AG04449 (cell line): ENCODE measurements around the gene KLK4.

Source experiments
- CTCF ChIA-PET: fragments of 350-600 bp; formaldehyde crosslinking; extraction: SDS; loops from one replicate; lab custom pipeline; 2021; ENCODE audit warnings: antibody characterized with exemption; lab: Yijun Ruan, JAX
- POLR2A ChIA-PET: fragments of 400-600, 350-600 bp; formaldehyde crosslinking; extraction: SDS; loops from one replicate; lab custom pipeline; 2020; ENCODE audit warnings: antibody characterized with exemption, inconsistent platforms; lab: Yijun Ruan, JAX
- DNase-seq: peaks from one replicate; pipeline ENCODE4 v3.0.0-alpha.2; 2010; ENCODE audit warnings: low read depth, low spot score
- H3K4me3 ChIP-seq: 2 replicates; pipeline ENCODE4 v1.5.1; 2011; ENCODE audit warnings: low read depth, mild to moderate bottlenecking, control low read depth, low read length
- TF ChIP-seq, protein P1 (sequence below): IDR thresholded peaks from one replicate; pipeline ENCODE4 v1.5.1; 2011; ENCODE audit warnings: mild to moderate bottlenecking, moderate library complexity, low read length, control low read depth, inconsistent platforms; ENCODE audit not compliant: insufficient read depth; ENCODE audit errors: missing control alignments

Gene KLK4

DNA sequence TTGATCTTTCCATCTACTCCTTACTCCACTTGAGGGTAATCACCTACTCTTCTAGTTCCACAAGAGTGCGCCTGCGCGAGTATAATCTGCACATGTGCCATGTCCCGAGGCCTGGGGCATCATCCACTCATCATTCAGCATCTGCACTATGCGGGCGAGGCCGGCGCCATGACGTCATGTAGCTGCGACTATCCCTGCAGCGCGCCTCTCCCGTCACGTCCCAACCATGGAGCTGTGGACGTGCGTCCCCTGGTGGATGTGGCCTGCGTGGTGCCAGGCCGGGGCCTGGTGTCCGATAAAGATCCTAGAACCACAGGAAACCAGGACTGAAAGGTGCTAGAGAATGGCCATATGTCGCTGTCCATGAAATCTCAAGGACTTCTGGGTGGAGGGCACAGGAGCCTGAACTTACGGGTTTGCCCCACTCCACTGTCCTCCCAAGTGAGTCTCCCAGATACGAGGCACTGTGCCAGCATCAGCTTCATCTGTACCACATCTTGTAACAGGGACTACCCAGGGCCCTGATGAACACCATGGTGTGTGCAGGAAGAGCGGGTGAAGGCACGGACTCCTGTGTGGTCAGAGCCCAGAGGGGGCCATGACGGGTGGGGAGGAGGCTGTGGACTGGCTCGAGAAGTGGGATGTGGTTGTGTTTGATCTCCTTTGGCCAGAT is 40.6 kb downstream of the KLK4 start:
- H3K4me3 ChIP-seq, result no peak overlapping the region
- CTCF ChIA-PET, result no interaction called here
- TF ChIP-seq, protein P1, sequence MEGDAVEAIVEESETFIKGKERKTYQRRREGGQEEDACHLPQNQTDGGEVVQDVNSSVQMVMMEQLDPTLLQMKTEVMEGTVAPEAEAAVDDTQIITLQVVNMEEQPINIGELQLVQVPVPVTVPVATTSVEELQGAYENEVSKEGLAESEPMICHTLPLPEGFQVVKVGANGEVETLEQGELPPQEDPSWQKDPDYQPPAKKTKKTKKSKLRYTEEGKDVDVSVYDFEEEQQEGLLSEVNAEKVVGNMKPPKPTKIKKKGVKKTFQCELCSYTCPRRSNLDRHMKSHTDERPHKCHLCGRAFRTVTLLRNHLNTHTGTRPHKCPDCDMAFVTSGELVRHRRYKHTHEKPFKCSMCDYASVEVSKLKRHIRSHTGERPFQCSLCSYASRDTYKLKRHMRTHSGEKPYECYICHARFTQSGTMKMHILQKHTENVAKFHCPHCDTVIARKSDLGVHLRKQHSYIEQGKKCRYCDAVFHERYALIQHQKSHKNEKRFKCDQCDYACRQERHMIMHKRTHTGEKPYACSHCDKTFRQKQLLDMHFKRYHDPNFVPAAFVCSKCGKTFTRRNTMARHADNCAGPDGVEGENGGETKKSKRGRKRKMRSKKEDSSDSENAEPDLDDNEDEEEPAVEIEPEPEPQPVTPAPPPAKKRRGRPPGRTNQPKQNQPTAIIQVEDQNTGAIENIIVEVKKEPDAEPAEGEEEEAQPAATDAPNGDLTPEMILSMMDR, result no peak
- no peak for DNase-seq
- POLR2A ChIA-PET, result no interaction called here

DNA sequence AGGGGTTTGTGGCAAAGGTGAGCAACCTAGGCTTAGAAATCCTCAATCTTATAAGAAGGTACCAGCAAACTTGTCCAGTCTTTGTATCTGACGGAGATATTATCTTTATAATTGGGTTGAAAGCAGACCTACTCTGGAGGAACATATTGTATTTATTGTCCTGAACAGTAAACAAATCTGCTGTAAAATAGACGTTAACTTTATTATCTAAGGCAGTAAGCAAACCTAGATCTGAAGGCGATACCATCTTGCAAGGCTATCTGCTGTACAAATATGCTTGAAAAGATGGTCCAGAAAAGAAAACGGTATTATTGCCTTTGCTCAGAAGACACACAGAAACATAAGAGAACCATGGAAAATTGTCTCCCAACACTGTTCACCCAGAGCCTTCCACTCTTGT is 41.7 kb downstream of the KLK4 start:
- no peak overlapping the region for H3K4me3 ChIP-seq
- TF ChIP-seq, protein P1, result no peak
- ChIA-PET POLR2A (no interaction called here), CTCF (no interaction called here)
- no peak for DNase-seq

DNA sequence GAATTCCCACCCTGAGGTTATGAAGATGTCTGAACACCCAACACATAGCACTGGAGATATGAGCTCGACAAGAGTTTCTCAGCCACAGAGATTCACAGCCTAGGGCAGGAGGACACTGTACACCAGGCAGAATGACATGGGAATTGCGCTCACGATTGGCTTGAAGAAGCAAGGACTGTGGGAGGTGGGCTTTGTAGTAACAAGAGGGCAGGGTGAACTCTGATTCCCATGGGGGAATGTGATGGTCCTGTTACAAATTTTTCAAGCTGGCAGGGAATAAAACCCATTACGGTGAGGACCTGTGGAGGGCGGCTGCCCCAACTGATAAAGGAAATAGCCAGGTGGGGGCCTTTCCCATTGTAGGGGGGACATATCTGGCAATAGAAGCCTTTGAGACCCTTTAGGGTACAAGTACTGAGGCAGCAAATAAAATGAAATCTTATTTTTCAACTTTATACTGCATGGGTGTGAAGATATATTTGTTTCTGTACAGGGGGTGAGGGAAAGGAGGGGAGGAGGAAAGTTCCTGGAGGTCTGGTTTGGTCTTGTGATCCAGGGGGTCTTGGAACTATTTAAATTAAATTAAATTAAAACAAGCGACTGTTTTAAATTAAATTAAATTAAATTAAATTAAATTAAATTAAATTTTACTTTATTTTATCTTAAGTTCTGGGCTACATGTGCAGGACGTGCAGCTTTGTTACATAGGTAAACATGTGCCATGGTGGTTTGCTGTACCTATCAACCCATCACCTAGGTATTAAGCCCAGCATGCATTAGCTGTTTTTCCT is 49.5 kb downstream of the KLK4 start:
- TF ChIP-seq, protein P1, result no peak
- DNase-seq, result no peak
- no peak overlapping the region for H3K4me3 ChIP-seq
- CTCF ChIA-PET, result no interaction called here
- POLR2A ChIA-PET, result no interaction called here

DNA sequence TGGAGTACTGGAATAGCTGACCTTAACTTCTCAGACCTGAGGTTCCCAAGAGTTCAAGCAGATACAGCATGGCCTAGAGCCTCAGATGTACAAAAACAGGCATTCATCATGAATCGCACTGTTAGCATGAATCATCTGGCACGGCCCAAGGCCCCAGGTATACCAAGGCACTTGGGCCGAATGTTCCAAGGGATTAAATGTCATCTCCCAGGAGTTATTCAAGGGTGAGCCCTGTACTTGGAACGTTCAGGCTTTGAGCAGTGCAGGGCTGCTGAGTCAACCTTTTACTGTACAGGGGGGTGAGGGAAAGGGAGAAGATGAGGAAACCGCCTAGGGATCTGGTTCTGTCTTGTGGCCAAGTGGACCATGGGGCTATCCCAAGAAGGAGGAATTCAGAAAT is 50.2 kb downstream of the KLK4 start:
- TF ChIP-seq, protein P1, result no peak
- DNase-seq, result no peak
- ChIA-PET POLR2A (no interaction called here), CTCF (no interaction called here)
- no peak overlapping the region for H3K4me3 ChIP-seq

DNA sequence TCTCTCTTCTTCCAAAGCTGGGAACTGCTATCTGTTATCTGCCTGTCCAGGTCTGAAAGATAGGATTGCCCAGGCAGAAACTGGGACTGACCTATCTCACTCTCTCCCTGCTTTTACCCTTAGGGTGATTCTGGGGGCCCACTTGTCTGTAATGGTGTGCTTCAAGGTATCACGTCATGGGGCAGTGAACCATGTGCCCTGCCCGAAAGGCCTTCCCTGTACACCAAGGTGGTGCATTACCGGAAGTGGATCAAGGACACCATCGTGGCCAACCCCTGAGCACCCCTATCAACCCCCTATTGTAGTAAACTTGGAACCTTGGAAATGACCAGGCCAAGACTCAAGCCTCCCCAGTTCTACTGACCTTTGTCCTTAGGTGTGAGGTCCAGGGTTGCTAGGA is 51.3 kb downstream of the KLK4 start:
- TF ChIP-seq, protein P1, result no peak
- DNase-seq, result no peak
- ChIA-PET POLR2A (no interaction called here), CTCF (no interaction called here)
- no peak overlapping the region for H3K4me3 ChIP-seq

GRCh38 chr19:50858886-50859285 is 52.3 kb downstream of the KLK4 start:
- ChIA-PET POLR2A (no interaction called here), CTCF (no interaction called here)
- H3K4me3 ChIP-seq, result no peak overlapping the region
- TF ChIP-seq, protein P1, result no peak
- no peak for DNase-seq
